ENCODE measurements around the gene TGM6. TPM values are rescaled to one million over a fixed set of nuclear protein-coding genes. Genes with fewer than 3 reads are reported as not detected.

The TGM6 gene
- total and polyA plus RNA-seq, 12 donors: not detected

DNA sequence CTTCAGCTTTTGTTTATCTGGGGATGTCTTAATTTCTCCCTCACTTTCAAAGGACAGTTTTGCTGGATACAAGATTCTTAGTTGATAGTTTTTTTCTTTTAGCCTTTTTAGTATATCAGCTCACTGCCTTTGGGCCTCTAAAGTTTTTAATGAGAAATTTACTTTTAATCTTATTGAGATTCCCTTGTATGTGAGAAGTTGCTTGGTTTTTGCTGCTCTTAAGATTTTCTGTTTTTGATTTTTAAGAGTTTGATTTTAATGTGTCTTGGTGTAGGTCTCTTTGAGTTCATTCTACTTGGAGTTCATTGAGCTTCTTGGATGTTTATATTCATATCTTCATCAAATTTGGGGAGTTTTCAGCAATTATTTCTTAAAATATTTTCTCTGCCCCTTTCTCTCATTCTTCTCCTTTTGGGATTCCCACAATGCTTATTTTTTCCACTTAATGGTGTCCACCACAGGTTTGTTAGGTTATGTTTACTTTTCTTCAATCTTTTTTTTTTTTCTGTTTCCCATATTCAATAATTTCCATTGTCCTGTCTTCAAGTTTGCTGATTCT, 19.6 kb upstream of the TGM6 start:
- Histone ChIP-seq H3K4me3 (no peak overlapping the region), H3K36me3 (replicated peaks in 1 of 2) (no peaks in the 10 kb centered on the region), H3K27me3 (no peaks in the 10 kb centered on the region), H3K9me3 (replicated peaks in 1 of 3) (peaks cover 0 to 13% (median 0%) of the 10 kb centered on the region in 3 donors), H3K27ac (no peak overlapping the region), H3K4me1 (replicated peaks in 1 of 2) (no peaks in the 10 kb centered on the region)
- TF ChIP-seq, protein P1, sequence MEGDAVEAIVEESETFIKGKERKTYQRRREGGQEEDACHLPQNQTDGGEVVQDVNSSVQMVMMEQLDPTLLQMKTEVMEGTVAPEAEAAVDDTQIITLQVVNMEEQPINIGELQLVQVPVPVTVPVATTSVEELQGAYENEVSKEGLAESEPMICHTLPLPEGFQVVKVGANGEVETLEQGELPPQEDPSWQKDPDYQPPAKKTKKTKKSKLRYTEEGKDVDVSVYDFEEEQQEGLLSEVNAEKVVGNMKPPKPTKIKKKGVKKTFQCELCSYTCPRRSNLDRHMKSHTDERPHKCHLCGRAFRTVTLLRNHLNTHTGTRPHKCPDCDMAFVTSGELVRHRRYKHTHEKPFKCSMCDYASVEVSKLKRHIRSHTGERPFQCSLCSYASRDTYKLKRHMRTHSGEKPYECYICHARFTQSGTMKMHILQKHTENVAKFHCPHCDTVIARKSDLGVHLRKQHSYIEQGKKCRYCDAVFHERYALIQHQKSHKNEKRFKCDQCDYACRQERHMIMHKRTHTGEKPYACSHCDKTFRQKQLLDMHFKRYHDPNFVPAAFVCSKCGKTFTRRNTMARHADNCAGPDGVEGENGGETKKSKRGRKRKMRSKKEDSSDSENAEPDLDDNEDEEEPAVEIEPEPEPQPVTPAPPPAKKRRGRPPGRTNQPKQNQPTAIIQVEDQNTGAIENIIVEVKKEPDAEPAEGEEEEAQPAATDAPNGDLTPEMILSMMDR (IDR thresholded peaks at IDR 0.05): no peak
- no peak for TF ChIP-seq POLR2A (IDR thresholded peaks at IDR 0.05)
- no peak for DNase-seq
- intact Hi-C loops (cut with DNase I): no loop called here

DNA sequence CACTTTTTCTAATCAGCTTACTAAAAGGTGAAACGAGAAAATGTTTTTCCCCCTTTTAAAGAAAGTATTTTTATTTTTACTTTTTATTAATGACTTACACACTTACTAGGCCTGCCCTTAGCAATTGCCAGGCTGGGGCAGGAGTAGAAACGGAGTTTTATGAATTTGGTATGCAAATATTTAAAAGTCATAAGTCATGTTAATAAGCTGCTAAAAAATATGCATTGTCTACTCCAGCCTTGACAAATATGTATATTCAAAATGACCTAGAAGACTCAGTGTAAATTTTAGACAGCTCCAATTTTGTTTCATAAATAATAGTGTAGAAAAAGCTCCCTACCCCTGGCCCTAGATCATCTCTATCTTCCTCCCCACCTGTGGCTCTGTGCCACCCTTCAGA, 17.5 kb upstream of the TGM6 start:
- Histone ChIP-seq H3K27me3 (no peaks in the 10 kb centered on the region), H3K4me3 (no peak overlapping the region), H3K9me3 (replicated peaks in 1 of 3) (peaks cover 0 to 13% (median 0%) of the 10 kb centered on the region in 3 donors), H3K36me3 (replicated peaks in 1 of 2) (no peaks in the 10 kb centered on the region), H3K27ac (no peak overlapping the region), H3K4me1 (replicated peaks in 1 of 2) (no peaks in the 10 kb centered on the region)
- intact Hi-C loops (cut with DNase I): no loop called here
- TF ChIP-seq, protein P1 (IDR thresholded peaks at IDR 0.05): no peak
- TF ChIP-seq POLR2A (IDR thresholded peaks at IDR 0.05): no peak
- WGBS, 4 donors: 70 to 80% (median 75%) methylated on average over 2 of the region's 2 CpGs
- no peak for DNase-seq

DNA sequence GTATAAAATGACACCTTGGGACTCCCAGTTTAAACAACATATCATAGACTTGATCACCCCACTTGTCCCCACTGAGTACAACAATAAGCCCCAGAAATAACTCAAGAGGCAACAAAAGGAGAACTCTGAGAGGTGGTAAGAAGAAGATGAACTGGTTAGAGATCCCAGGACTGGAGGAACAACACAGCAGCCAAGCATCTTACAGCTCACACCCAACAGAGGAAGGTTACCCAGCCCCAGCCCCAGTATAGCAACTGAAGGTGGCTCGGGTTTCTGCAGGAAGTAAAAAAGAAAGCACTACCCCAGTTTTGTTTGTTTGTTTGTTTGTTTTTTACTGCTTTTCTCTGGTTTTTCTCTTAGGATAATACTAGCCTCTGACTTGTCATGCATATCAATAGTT, 17.1 kb upstream of the TGM6 start:
- Histone ChIP-seq H3K27me3 (no peaks in the 10 kb centered on the region), H3K4me3 (no peak overlapping the region), H3K9me3 (replicated peaks in 1 of 3) (peaks cover 0 to 13% (median 0%) of the 10 kb centered on the region in 3 donors), H3K27ac (no peak overlapping the region), H3K4me1 (replicated peaks in 1 of 2) (no peaks in the 10 kb centered on the region), H3K36me3 (replicated peaks in 1 of 2) (no peaks in the 10 kb centered on the region)
- no peak for DNase-seq
- TF ChIP-seq, protein P1 (IDR thresholded peaks at IDR 0.05): no peak
- TF ChIP-seq POLR2A (IDR thresholded peaks at IDR 0.05): no peak
- 60 to 78% (median 64%) methylated on average over 1 of the region's 1 CpG for WGBS, 4 donors
- intact Hi-C loops (cut with DNase I): no loop called here

DNA sequence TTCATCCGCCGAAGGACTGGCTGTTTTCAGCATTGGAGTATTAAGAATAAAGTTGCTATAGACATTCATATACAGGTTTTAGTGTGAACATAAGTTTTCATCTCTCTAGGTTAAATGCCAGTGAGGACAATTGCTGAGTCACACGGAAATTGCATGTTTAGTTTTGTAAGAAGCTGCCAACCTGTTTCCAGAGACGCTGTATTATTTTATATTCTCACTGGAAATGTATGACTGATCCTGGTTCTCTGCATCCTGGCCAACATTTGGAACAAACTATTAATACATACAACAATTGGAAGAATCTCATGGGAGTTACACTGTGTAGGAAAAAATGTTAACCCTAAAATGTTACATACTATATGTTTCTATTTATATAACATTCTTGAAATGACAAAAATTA, 16.7 kb upstream of the TGM6 start:
- intact Hi-C loops (cut with DNase I): no loop called here
- H3K36me3 ChIP-seq (replicated peaks in 1 of 2): no peaks in the 10 kb centered on the region
- no peaks in the 10 kb centered on the region for H3K27me3 ChIP-seq
- H3K4me1 ChIP-seq (replicated peaks in 1 of 2): no peaks in the 10 kb centered on the region
- DNase-seq: no peak
- no peak overlapping the region for H3K4me3 ChIP-seq
- 74 to 82% (median 81%) methylated on average over 4 of the region's 4 CpGs for WGBS, 4 donors
- H3K27ac ChIP-seq: no peak overlapping the region
- H3K9me3 ChIP-seq (replicated peaks in 1 of 3): peaks cover 0 to 13% (median 0%) of the 10 kb centered on the region in 3 donors
- TF ChIP-seq, protein P1 (IDR thresholded peaks at IDR 0.05): no peak
- TF ChIP-seq POLR2A (IDR thresholded peaks at IDR 0.05): no peak

Measured in adrenal gland (tissue), 12 donors.